ENCODE data around the gene NCAPG2.

Gene NCAPG2

GRCh38 chr7:158732494-158733219 is 28.1 kb upstream of the NCAPG2 start:
- no peak for TF ChIP-seq CTCF (IDR thresholded peaks at IDR 0.05; ENCODE audit: low read depth, low read length, missing control alignments)
- Histone ChIP-seq H3K27me3 (replicated peaks) (no peaks in the 10 kb centered on the region), H3K36me3 (replicated peaks) (peaks cover 39% of the 10 kb centered on the region), H3K4me3 (ENCODE audit: low read depth, low read length) (no peak overlapping the region), H3K27ac (no peak overlapping the region)
- in situ Hi-C loops (cut with HindIII; ENCODE audit: low pct_ligation_motif_present, low sequenced_read_pairs): no loop called here
- no peak for DNase-seq

GRCh38 chr7:158731761-158732160 is 27.2 kb upstream of the NCAPG2 start:
- Histone ChIP-seq H3K27me3 (replicated peaks) (no peaks in the 10 kb centered on the region), H3K36me3 (replicated peaks) (peaks cover 33% of the 10 kb centered on the region), H3K27ac (no peak overlapping the region), H3K4me3 (ENCODE audit: low read depth, low read length) (no peak overlapping the region)
- DNase-seq: no peak
- in situ Hi-C loops (cut with HindIII; ENCODE audit: low pct_ligation_motif_present, low sequenced_read_pairs): no loop called here
- no peak for TF ChIP-seq CTCF (IDR thresholded peaks at IDR 0.05; ENCODE audit: low read depth, low read length, missing control alignments)

GRCh38 chr7:158730383-158731346 is 26.1 kb upstream of the NCAPG2 start:
- DNase-seq: no peak
- no peak overlapping the region for H3K27ac ChIP-seq
- TF ChIP-seq CTCF (IDR thresholded peaks at IDR 0.05; ENCODE audit: low read depth, low read length, missing control alignments): no peak

GRCh38 chr7:158729646-158730382 is 25.2 kb upstream of the NCAPG2 start:
- Histone ChIP-seq H3K27ac (no peak overlapping the region), H3K4me3 (ENCODE audit: low read depth, low read length) (no peak overlapping the region), H3K27me3 (replicated peaks) (no peaks in the 10 kb centered on the region), H3K36me3 (replicated peaks) (peaks cover 28% of the 10 kb centered on the region)
- in situ Hi-C loops (cut with HindIII; ENCODE audit: low pct_ligation_motif_present, low sequenced_read_pairs): no loop called here
- DNase-seq: no peak
- TF ChIP-seq CTCF (IDR thresholded peaks at IDR 0.05; ENCODE audit: low read depth, low read length, missing control alignments): no peak

More at GRCh38 chr7:158730383-158731346, 26.1 kb upstream of the NCAPG2 start:
- H3K27me3 ChIP-seq (replicated peaks): no peaks in the 10 kb centered on the region
- no peak overlapping the region for H3K4me3 ChIP-seq (ENCODE audit: low read depth, low read length)
- in situ Hi-C loops (cut with HindIII; ENCODE audit: low pct_ligation_motif_present, low sequenced_read_pairs): no loop called here
- peaks cover 32% of the 10 kb centered on the region for H3K36me3 ChIP-seq (replicated peaks)

- no peak for DNase-seq
- no peak overlapping the region for H3K4me3 ChIP-seq (ENCODE audit: low read depth, low read length)
- no peaks in the 10 kb centered on the region for H3K27me3 ChIP-seq (replicated peaks)
- H3K27ac ChIP-seq: no peak overlapping the region
- in situ Hi-C loops (cut with HindIII; ENCODE audit: low pct_ligation_motif_present, low sequenced_read_pairs): no loop called here
- peaks cover 22% of the 10 kb centered on the region for H3K36me3 ChIP-seq (replicated peaks)
- TF ChIP-seq CTCF (IDR thresholded peaks at IDR 0.05; ENCODE audit: low read depth, low read length, missing control alignments): no peak
Observed at GRCh38 chr7:158728911-158729645, 24.5 kb upstream of the NCAPG2 start.
